Endothelial cell of umbilical vein (primary cell): Measurements from ENCODE around the gene CFAP97. TPM values are rescaled to one million over a fixed set of nuclear protein-coding genes. Genes with fewer than 3 reads are reported as not detected.

Experiments used
- BruUV-seq: library from RNA; stranded (reverse); fragments of 400-500 nt; replicated peaks from 2 replicates; lab custom pipeline; 2021; lab: Mats Ljungman, UMichigan
- CTCF ChIA-PET: fragments of 300-600, 350-600 bp; sonication (Branson Sonifier 250); formaldehyde crosslinking; loops from one replicate; lab custom pipeline; 2021; ENCODE audit warnings: antibody characterized with exemption, inconsistent platforms; lab: Charles Lee
- POLR2A ChIA-PET: fragments of 300-600, 350-600 bp; sonication (Branson Sonifier 250); formaldehyde crosslinking; loops from one replicate; lab custom pipeline; 2021; ENCODE audit warnings: antibody characterized with exemption, inconsistent platforms; lab: Charles Lee
- DNase-seq: peaks from one replicate; pipeline ENCODE4 v3.0.0-alpha.2; 2011; ENCODE audit warnings: low read depth, low spot score
- FAIRE-seq: peaks from 2 replicates; lab custom pipeline; 2011; peaks lifted over from hg19 to GRCh38; lab: Jason Lieb, UNC
- H2AFZ ChIP-seq: 2 replicates; pipeline ENCODE4 v1.6.0; 2012; ENCODE audit warnings: low read depth, low read length, control low read depth, inconsistent platforms
- H3K27ac ChIP-seq: 2 replicates; pipeline ENCODE4 v1.5.1; 2011; ENCODE audit warnings: low read depth, mild to moderate bottlenecking, control low read depth, low read length, moderate library complexity; ENCODE audit not compliant: insufficient read depth
- H3K27me3 ChIP-seq, 2 experiments: 2 replicates each; pipeline versions ENCODE4 v1.6.0 to v1.6.1; 2011; ENCODE audit warnings: low read length in 2 of 2, mixed read lengths in 1 of 2; ENCODE audit not compliant: control insufficient read depth in 2 of 2, insufficient read depth in 2 of 2
- H3K36me3 ChIP-seq, 2 experiments: 2 replicates in 1 of 2; 3 replicates in 1 of 2; pipeline ENCODE4 v1.5.1; 2011; ENCODE audit warnings: low read length in 2 of 2, mild to moderate bottlenecking in 1 of 2, moderate library complexity in 1 of 2; ENCODE audit not compliant: control insufficient read depth in 2 of 2, insufficient read depth in 2 of 2; ENCODE audit errors: extremely low read depth in 1 of 2
- H3K4me1 ChIP-seq: 3 replicates; pipeline ENCODE4 v1.5.1; 2011; ENCODE audit warnings: mild to moderate bottlenecking, low read length; ENCODE audit not compliant: control insufficient read depth, insufficient read depth; ENCODE audit errors: extremely low read depth
- H3K4me2 ChIP-seq: 2 replicates; pipeline ENCODE4 v1.6.1; 2011; ENCODE audit warnings: low read length, control low read depth, mixed read lengths; ENCODE audit not compliant: insufficient read depth
- H3K4me3 ChIP-seq, 3 experiments: fragments of 200-600 bp in 1 of 3; sonication (generic), shearing (Covaris generic) in 1 of 3; replicated peaks in 1 of 3; 2 replicates each; pipeline ENCODE4 v1.5.1; 2011 to 2016; ENCODE audit warnings: control low read depth in 3 of 3, low read length in 3 of 3, mild to moderate bottlenecking in 2 of 3, inconsistent platforms in 1 of 3, low read depth in 1 of 3, moderate library complexity in 1 of 3; ENCODE audit not compliant: insufficient read depth in 1 of 3
- H3K79me2 ChIP-seq: 2 replicates; pipeline ENCODE4 v1.6.0; 2012; ENCODE audit warnings: low read length, inconsistent platforms; ENCODE audit not compliant: control insufficient read depth, insufficient read depth
- H3K9ac ChIP-seq: replicated peaks from 2 replicates; pipeline ENCODE3; 2011; ENCODE audit warnings: low read length, control low read depth; ENCODE audit not compliant: insufficient read depth; ENCODE audit errors: extremely low read depth
- H3K9me1 ChIP-seq: replicated peaks from 3 replicates; pipeline ENCODE4 v1.6.0; 2011; ENCODE audit warnings: mild to moderate bottlenecking, low read length; ENCODE audit not compliant: control insufficient read depth, insufficient read depth; ENCODE audit errors: extremely low read depth
- H3K9me3 ChIP-seq: replicated peaks from 2 replicates; pipeline ENCODE4 v1.5.1; 2012; ENCODE audit warnings: low read length, inconsistent platforms; ENCODE audit not compliant: control insufficient read depth, insufficient read depth
- H4K20me1 ChIP-seq: replicated peaks from 2 replicates; pipeline ENCODE3; 2011; ENCODE audit warnings: mild to moderate bottlenecking, low read length; ENCODE audit not compliant: control insufficient read depth, insufficient read depth; ENCODE audit errors: extremely low read depth
- EZH2 ChIP-seq: IDR thresholded peaks from 2 replicates; pipeline ENCODE4 v1.6.1; 2012; ENCODE audit warnings: borderline replicate concordance, low read depth, mild to moderate bottlenecking, moderate library complexity, low read length, inconsistent platforms; ENCODE audit not compliant: severe bottlenecking
- FOS ChIP-seq: IDR thresholded peaks from 2 replicates; pipeline ENCODE4 v1.6.1; 2011; ENCODE audit warnings: mild to moderate bottlenecking, low read length, moderate library complexity, borderline replicate concordance; ENCODE audit not compliant: insufficient read depth
- JUN ChIP-seq: IDR thresholded peaks from 2 replicates; pipeline ENCODE4 v1.6.1; 2011; ENCODE audit warnings: borderline replicate concordance, low read depth; ENCODE audit not compliant: insufficient read length, insufficient read depth
- MYC ChIP-seq: IDR thresholded peaks from one replicate; pipeline ENCODE4 v1.6.1; 2011; ENCODE audit warnings: mild to moderate bottlenecking, low read depth, low read length
- POLR2A ChIP-seq: IDR thresholded peaks from 2 replicates; pipeline ENCODE4 v1.6.1; 2012; ENCODE audit warnings: low read depth, mild to moderate bottlenecking, control low read depth, low read length
- POLR2AphosphoS5 ChIP-seq: IDR thresholded peaks from 2 replicates; pipeline ENCODE4 v1.6.1; 2012; ENCODE audit warnings: low read depth, mild to moderate bottlenecking, control low read depth, low read length, moderate library complexity; ENCODE audit not compliant: insufficient read depth
- dilution Hi-C: fragments of 300-500 bp; cut with MboI; formaldehyde crosslinking; loops from one replicate; pipeline ENCODE4 v1.15.0; 2019; ENCODE audit warnings: low sequenced_read_pairs; ENCODE audit not compliant: extremely low pct_ligation_motif_present
- intact Hi-C: fragments of 100-400 bp; cut with micrococcal nuclease; formaldehyde crosslinking; loops from one replicate; pipeline ENCODE4 v1.10.0; 2022
- polyA plus RNA-seq, 4 experiments: library from polyadenylated mRNA; depleted of rRNA in 3 of 4; stranded (reverse) in 3 of 4; unstranded in 1 of 4; fragments of >200 nt; gene quantifications; 2 replicates each; pipeline versions ENCODE4 v1.2.1 to v1.2.3, GENCODE V29; 2011 to 2012; ENCODE audit warnings: missing spikeins in 1 of 4
- total RNA-seq: library from RNA; stranded (reverse); gene quantifications from 2 replicates; pipeline ENCODE4 v1.2.3, GENCODE V29; 2021
- TF ChIP-seq, protein P1 (sequence below), 2 donors: IDR thresholded peaks; 1 replicate in 1 of 2; 2 replicates in 1 of 2; pipeline ENCODE4 v1.5.1; 2011; ENCODE audit warnings: low read length in 2 of 2, mild to moderate bottlenecking in 2 of 2, moderate library complexity in 2 of 2, control low read depth in 1 of 2, inconsistent platforms in 1 of 2, low read depth in 1 of 2; ENCODE audit not compliant: insufficient read depth in 1 of 2; ENCODE audit errors: extremely low read depth in 1 of 2
- TF ChIP-seq, protein P2 (sequence below): IDR thresholded peaks from 2 replicates; pipeline ENCODE4 v1.6.1; 2011; ENCODE audit not compliant: insufficient read depth, insufficient read length

Gene CFAP97
- total and polyA plus RNA-seq, 2 donors (not counting 3 experiments of a cell fraction or from before 2014, with no cell fraction given) = 5.3 to 22.4 TPM

DNA sequence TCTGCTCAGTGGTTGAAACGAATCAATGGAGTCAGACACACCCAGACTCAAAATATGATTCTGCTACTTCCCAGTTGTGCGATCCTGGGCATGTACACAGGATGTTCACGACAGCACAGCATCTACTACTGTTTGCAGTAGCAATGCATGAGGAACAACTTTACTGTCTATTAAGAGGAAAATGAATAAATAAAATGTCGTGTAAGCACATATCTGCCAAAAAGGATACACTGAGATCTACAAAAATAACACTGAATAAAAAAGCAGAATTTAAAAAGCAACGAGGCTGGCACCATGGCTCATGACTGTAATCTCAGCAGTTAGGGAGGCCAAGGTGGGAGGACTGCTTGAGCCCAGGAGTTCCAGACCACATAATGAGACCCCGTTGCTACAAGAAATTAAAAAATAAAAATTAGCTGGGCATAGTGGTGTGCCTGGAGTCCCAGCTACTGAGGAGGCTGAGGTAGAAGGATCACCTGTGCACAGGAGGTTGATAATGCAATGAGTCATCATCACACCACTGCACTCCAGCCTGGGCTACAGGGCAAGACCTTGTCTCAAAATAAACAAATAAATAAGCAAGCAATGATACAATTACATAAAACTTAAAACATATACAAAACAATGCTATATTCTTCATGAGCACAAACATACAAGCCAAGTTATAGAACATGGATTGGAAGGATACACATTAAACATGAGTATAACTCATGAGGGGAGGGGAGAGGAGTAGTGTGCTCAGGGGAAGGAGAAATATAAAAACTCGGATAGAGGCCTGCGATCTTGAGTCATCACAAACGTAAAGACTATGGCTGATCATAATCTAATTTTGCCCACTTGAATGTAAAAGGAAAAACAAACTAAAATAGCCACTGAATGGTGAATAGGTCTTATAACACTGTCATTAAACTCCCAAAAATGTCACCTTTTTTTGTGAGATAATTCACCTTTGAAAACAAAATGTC is 8.6 kb downstream of the CFAP97 start:
- H2AFZ ChIP-seq = no peak overlapping the region
- no TSS peak for BruUV-seq
- no peak overlapping the region for H3K4me2 ChIP-seq
- H3K4me1 ChIP-seq = no peaks in the 10 kb centered on the region
- H3K9ac ChIP-seq = no peak overlapping the region
- FAIRE-seq (no peak), DNase-seq (no peak)
- no peaks in the 10 kb centered on the region for H3K9me3 ChIP-seq
- H3K36me3 ChIP-seq = no peaks in the 10 kb centered on the region
- dilution Hi-C loops (no loop called here), intact Hi-C loops (no loop called here)
- no peak overlapping the region for H3K27ac ChIP-seq
- no peaks in the 10 kb centered on the region for H4K20me1 ChIP-seq
- H3K4me3 ChIP-seq = no peak overlapping the region
- peaks cover 22% of the 10 kb centered on the region for H3K79me2 ChIP-seq
- TF ChIP-seq POLR2AphosphoS5 (no peak), FOS (no peak)
- no peaks in the 10 kb centered on the region for H3K9me1 ChIP-seq
- CTCF ChIA-PET = interaction anchor here (8.0 kb wide), 1 partner anchor 10 kb away, joined by 74 read pairs; no protein-coding TSS in a partner anchor
- POLR2A ChIA-PET = no interaction called here
- no peaks in the 10 kb centered on the region for H3K27me3 ChIP-seq

DNA sequence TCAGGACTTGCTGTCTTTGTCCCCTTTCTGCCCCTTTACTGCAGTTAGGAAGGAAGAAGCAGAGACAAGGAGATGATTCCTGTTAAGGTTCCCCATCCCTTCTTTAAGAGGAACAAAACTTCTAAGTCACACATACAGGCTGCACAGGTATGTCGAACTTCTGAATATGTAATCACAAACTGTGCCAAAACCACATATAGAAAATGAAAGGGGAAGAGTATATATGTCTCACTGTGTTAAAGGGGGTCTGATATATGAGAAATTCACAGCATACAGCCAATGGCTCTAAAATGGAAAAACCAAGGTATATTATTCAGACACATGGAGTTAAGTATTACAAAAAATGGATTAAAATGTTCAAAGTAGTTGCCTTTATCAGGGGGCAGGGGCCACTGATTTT is 11.7 kb downstream of the CFAP97 start:
- Histone ChIP-seq H4K20me1 (no peaks in the 10 kb centered on the region), H3K9ac (no peak overlapping the region), H3K36me3 (no peaks in the 10 kb centered on the region), H3K9me1 (no peaks in the 10 kb centered on the region), H3K4me1 (no peaks in the 10 kb centered on the region), H3K4me2 (no peak overlapping the region), H3K4me3 (no peak overlapping the region), H2AFZ (no peak overlapping the region), H3K27me3 (no peaks in the 10 kb centered on the region), H3K9me3 (no peaks in the 10 kb centered on the region), H3K27ac (no peak overlapping the region), H3K79me2 (peaks cover 27% of the 10 kb centered on the region)
- intact Hi-C loops = no loop called here
- POLR2A ChIA-PET = no interaction called here
- no peak for TF ChIP-seq EZH2
- TF ChIP-seq MYC = no peak
- TF ChIP-seq, protein P1, sequence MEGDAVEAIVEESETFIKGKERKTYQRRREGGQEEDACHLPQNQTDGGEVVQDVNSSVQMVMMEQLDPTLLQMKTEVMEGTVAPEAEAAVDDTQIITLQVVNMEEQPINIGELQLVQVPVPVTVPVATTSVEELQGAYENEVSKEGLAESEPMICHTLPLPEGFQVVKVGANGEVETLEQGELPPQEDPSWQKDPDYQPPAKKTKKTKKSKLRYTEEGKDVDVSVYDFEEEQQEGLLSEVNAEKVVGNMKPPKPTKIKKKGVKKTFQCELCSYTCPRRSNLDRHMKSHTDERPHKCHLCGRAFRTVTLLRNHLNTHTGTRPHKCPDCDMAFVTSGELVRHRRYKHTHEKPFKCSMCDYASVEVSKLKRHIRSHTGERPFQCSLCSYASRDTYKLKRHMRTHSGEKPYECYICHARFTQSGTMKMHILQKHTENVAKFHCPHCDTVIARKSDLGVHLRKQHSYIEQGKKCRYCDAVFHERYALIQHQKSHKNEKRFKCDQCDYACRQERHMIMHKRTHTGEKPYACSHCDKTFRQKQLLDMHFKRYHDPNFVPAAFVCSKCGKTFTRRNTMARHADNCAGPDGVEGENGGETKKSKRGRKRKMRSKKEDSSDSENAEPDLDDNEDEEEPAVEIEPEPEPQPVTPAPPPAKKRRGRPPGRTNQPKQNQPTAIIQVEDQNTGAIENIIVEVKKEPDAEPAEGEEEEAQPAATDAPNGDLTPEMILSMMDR (IDR thresholded peaks at IDR 0.05; ENCODE audit: extremely low read depth in 1 of 2, insufficient read depth in 1 of 2, low read depth in 1 of 2, low read length in 2 of 2) = no peak
- TF ChIP-seq JUN = no peak
- TF ChIP-seq, protein P2, sequence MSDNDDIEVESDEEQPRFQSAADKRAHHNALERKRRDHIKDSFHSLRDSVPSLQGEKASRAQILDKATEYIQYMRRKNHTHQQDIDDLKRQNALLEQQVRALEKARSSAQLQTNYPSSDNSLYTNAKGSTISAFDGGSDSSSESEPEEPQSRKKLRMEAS = no peak
- no peak for TF ChIP-seq POLR2A
- DNase-seq (no peak), FAIRE-seq (no peak)
- BruUV-seq = no TSS peak
- dilution Hi-C loops = no loop called here
- CTCF ChIA-PET = no interaction called here
